Smooth muscle cell of the brain vasculature (primary cell): Measurements from ENCODE around the gene MAEA.
"Not testable (repeated sequence)": the region's sequence is repeated elsewhere in the genome, so short reads cannot be mapped to it uniquely, and the experiment has no call there.

Experiments
- DNase-seq: peaks from one replicate; pipeline ENCODE4 v3.0.0-alpha.2; 2012; ENCODE audit warnings: low read depth, low spot score

The MAEA gene

DNA sequence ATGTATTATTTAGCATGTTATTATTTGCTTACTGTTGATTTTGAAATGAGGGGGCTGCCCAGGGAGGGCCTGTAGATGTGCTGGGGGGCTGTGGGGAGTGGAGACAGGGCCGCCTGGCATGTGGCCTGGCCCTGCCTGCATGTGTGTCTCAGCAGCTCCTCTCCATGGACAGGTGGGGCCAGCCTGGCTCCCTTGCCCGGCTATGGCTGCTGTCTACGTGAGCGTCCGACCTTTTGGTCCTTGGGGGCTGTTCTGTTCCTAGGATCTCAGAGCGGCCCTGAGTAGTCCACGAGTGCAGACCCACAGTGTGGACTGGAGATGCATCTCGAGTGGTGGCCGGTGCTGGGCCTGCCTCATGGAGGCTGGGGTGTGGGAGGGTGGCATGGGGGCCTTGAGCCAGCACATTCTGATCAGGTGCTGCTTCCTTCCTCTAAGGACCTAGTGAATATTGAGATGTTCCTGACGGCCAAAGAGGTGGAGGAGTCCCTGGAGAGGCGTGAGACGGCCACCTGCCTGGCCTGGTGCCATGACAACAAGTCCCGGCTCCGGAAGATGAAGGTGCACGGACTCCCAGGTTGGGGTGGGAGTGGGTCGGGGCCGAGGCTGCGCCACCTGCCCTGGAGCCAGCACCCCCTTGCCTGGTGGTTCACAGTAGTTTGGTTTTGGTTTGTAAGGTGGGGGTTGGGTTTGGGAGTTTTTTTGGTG, 32.4 kb downstream of the MAEA start:
- no peak for DNase-seq

DNA sequence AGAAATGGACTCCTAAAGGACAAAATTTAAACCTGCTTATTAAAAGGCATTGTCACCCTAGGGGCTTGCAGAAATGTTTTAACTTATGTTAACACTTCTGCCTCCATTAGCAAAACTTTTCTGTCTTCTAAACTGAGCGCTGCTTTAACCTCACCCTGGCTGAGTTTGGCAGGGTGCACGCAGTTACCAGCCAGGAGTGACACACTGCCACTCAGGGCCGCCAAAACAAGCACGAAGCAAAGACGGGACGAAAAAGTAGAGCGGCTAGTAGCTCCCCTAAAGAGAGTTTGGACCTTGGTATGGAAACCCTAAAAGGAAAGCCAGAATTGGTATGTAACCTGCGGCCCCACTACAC, 33.6 kb downstream of the MAEA start:
- no peak for DNase-seq

DNA sequence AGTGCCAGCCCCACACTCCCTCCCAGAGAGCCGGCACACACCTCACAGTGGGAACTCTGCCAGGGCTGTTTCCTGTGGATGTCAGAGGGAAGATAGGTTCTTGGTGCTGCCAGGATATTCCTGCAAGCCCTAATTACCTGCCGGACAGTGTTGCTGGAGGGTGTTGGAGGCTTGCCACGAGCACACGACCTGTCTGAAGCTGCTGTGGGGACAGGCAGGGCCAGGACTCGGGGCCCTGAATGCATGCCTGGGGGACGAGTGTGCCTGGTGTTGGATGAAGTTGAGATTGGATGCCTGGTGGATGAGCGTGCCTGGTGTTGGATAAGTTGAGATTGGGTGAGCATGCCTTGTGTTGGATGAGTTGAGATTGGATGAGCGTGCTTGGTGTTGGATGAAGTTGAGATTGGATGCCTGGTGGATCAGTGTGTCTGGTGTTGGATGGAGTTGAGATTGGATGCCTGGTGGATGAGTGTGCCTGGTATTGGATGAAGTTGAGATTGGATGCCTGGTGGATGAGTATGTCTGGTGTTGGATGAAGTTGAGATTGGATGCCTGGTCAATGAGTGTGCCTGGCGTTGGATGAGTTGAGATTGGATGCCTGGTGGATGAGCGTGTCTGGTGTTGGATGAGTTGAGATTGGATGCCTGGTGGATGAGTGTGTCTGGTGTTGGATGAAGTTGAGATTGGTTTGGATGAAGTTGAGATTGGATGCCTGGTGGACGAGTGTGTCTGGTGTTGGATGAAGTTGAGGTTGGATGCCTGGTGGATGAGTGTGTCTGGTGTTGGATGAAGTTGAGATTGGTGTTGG, 34.1 kb downstream of the MAEA start:
- no peak for DNase-seq

DNA sequence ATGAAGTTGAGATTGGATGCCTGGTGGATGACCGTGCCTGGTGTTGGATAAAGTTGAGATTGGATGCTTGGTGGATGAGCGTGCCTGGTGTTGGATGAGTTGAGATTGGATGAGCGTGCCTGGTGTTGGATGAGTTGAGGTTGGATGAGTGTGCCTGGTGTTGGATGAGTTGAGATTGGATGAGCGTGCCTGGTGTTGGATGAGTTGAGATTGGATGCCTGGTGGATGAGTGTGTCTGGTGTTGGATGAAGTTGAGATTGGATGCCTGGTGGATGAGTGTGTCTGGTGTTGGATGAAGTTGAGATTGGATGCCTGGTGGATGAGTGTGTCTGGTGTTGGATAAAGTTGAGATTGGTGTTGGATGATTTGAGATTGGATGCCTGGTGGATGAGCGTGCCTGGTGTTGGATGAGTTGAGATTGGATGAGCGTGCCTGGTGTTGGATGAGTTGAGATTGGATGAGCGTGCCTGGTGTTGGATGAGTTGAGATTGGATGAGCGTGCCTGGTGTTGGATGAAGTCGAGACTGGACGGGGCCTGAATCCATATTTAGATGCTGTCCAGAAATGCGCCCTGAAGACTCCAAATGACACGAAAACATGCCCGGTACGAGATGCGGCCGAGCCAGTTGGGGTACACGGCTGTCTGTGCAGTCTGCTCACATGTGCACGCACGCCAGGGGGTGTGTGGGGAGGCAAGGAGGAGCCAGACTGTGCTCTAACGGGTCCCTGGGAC, 34.9 kb downstream of the MAEA start:
- not testable (repeated sequence) for DNase-seq

- no peak for DNase-seq
These were observed 35.4 kb downstream of the MAEA start for GRCh38 chr4:1325176-1325480.

DNA sequence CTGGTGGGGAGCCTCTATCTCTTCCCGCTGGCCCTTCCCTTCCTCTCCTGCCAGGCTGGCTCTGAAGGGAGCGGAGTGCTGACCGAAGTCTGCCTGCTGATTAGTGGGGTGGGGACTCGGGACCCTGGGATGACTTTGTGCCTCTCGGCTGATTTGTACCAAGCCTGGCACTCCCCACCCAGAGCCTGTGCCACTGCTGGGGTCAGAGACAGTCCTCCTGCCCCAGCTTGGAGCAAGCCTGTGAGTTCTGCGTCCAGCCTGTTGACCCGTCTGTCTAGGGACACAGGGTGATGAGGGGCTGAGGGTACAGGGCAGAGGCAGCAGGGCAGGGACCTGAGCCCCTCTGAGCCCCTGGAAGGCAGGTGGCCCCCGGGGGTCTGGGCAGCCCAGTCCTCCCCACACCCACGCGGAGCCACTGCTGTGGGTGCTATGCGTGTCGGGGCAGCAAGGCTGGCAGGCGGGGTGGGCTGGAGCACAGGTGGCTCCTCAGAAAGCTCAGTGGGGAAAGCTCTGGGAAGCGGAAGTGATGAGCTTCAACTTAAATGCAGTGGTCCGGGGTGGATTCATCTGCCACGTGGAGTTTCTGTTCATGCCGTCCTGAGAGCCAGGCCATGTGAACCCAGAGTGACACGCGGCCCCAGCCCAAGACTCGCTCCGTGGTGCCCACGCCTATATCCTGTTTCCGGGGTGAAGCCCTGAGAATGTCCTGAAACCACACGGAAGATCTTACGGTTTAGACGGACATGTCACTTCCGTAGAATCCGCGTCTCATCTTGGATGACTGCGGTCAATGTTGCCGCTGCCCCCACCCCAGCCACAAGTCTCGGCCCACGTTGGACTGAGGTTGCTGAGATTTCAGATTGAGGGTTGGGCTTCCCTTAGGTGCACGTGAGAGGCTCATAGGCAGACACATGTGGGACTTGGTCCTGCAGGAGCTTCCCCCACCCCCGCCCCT, 36.3 kb downstream of the MAEA start:
- no peak for DNase-seq

DNA sequence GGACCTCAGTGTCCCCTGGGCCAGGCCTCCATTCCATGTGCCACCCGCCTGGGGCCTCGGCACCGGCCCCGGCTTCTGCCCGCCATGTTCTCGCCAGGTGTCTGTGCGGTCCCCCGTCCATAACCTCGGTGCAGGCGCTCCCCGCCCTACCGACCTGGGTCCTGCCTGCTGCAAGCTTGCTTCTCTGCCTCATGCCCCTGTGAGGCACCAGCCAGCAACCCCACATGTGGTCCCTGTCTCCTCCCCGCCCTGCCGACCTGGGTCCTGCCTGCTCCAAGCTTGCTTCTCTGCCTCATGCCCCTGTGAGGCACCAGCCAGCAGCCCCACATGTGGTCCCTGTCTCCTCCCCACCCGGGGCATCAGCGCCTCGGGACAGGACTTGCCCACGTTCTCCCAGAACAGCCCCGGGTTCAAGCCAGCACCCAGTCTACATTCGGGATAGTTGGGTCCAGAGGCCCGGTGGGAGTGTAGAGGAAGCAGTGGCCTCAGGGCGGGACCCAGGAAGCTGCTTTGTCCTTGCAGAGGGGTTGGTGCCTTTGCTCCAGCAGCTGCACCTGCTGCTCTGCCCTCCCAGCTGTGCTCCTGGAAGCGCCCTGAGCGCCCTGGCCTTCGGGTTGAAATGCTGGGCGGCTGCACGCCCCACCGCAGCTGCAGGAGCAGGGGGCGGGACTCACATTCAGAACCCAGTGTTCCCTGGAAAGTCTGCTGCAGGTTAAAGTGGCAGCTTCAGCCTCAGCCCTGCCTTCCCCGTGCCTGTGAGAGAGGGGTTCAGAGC, 37.2 kb downstream of the MAEA start:
- no peak for DNase-seq

DNA sequence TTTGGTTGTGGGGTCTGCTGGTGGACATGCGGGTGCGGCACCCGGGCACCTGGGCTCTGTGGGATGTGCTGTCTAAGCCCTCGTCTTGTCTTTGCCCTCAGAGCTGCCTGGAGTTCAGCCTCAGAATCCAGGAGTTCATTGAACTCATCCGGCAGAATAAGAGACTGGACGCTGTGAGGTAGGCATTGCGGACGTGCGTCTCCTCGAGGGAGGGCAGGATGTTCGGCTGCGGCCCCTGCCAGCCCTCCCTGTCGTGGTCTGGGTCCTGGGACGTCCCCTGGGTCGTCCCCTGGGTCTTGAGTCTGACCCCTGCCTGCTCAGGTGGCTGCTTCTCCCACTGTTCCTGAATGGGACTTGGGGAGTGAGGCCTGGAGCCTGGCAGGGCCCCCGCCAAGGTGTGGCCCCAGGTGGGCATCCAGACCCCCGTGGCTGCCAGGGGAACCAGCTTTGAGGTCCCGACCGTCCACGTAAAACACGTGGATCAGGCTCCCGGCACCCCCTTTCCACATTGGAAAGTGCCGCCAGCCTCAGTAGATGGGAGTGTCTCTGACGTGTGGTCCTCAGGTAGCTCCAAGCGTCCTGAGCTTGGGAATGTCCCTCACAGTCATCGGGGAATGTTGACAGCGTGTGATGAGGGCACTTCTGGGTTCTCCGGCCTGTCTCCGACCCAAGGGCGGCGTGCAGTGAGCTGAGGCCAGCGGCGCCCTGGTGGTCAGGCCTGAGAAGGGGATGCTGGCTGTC, 38.0 kb downstream of the MAEA start:
- no peak for DNase-seq

GRCh38 chr4:1328267-1329155, 38.8 kb downstream of the MAEA start:
- no peak for DNase-seq

DNA sequence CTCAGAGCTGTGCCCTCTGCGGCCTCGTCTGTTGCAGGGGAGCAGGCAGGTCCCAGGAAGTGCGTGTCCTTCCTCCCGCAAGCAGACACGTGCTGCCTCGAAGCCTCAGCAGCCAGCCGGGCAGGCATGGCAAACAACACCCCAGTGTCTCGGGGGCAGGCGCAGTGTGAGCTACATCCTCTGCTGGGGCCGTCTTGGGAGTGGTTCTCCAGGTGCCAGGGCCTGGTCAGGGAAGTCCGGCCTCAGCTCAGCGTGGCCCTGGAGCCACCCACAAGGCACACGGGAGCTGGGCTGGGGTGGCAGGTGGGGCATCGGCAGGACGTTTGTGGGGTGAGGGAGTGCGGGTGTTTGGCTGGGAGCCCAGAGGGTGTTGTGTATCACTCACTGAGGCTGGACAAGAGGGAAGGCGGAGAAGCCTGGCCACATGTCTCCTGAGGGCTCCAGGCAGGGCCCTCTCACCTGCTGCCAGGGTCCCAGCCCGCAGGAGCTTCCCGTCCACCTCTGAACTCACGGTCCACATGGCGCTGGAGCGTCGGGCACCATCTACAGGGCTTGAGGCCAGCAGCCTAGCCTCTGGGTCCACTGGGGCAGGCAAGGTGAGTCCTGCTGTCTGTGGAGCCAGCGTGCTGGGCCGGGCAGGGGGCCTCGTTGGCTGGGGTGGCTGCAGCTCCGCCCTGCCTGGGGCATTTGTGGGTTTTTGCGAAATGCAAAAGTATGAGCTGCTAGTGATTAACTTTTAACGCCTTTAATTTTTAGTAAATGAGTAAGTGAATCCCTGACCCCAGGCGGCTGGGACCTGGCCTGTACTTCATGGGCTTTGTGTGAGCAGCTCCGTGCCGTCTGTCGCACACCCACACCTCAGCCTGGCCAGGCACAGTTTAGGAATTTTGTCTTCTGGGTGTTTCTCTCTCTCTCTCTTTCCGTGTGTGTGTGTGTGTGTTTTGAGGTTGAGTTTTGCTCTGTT, 40.0 kb downstream of the MAEA start:
- no peak for DNase-seq

DNA sequence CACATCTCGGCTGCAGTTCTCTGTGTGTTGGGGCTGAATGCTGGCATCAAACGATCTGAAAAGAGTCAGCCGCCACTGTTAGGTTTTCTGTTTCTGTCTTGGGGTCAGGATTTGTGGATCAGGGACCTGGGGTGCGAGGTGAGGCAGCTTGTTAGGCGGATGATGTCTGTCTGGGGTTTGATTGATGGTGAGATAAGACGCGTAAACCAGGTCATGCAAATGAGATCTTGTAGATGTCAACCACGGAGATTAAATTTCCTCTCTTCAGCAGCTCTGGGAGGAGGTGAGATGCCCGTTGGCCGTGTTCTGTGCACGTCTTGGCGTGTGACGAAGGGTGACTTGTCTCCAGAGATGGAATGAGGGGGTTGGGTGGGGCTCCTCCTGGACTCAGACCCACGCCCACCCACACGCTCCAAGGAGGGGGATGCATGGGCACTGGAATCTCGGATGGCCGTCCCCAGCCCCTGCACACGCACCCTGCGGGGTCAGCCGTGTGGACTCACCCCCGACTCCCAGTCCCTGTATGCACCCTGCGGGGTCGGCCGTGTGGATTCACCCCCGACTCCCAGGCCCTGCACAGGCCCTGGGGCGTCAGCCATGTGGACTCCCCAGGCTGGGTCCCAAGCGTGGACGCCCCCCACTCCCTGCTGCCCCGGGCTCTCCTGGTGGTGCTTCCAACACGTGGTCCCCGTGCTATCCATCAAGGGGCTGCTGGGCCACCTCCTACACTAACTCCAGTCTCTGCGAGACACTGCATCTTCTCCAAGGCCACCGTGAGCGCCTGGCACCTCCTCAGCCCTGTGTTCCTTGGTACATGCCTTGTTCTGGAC, 41.3 kb downstream of the MAEA start:
- no peak for DNase-seq

DNA sequence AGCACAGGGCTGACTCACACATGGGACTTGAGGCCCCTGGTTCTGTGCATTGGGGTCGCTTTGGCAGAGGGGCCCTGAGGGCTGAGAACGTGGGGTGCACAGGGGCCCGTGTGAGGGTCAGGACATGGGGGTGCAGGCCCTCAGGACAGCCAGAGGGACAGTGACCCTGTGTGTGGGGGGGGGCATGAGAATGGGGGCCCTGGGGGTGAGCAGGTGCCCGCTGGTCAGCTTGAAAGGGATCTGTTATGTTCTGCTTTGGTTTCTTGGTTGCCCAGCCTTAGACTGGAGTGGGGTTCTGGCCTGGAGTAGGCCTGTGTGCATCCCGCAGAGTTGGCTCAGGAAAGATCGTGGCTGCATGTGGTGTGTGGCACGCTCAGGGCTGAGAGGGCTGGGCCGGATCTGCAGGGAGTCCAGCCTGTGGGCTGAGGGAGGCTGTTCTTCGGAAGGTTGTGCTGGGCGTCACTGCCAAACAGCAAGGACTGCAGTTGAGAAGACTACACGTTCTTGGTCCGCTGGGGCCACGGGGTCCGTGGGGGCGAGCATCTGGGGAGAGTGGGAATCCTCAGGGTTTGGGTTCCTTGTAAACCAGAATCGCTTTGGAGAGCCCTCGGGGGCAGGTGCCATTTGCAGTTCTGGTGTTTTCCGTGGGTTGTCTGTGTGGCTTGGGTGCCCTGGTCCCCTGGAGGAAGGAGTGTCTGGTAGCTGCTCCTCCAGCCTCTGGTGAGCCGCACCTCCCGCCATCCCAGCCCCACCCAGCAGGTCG, 42.1 kb downstream of the MAEA start:
- DNase-seq: no peak

DNA sequence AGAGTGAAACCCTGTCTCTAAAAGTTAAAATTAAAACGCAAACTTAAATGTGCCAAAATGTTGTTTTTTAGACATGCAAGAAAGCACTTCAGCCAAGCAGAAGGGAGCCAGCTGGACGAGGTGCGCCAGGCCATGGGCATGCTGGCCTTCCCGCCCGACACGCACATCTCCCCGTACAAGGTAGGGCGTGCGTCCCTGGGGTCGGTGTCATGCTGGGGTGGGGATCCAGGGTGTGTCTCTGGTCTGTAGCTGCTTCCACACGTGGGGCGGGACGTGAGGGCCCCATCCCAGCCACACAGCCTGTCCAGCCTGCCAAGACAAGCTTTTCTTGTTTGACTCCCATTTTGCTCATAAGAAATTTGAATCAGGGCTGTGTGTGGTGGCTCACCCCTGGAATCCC, 43.0 kb downstream of the MAEA start:
- DNase-seq: no peak

DNA sequence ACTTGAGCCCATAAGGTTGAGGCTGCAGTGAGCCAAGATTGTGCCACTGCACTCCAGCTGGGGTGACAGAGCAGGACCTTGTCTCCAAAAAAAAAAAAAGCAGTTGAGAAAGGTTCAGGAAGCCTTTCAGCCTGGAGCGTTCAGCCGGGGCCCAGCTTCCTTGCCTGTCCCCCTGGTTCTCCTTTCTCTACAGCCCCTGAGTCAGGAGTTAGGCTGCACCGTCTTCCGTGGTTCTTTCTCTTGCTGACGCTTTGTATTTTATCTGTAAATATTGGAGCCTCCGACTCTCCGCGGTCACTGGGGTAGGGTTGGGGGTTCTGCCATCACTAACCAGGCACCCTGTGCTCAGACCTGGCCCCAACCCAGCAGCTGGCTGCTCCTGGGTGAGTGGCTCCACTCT, 43.6 kb downstream of the MAEA start:
- DNase-seq: no peak

DNA sequence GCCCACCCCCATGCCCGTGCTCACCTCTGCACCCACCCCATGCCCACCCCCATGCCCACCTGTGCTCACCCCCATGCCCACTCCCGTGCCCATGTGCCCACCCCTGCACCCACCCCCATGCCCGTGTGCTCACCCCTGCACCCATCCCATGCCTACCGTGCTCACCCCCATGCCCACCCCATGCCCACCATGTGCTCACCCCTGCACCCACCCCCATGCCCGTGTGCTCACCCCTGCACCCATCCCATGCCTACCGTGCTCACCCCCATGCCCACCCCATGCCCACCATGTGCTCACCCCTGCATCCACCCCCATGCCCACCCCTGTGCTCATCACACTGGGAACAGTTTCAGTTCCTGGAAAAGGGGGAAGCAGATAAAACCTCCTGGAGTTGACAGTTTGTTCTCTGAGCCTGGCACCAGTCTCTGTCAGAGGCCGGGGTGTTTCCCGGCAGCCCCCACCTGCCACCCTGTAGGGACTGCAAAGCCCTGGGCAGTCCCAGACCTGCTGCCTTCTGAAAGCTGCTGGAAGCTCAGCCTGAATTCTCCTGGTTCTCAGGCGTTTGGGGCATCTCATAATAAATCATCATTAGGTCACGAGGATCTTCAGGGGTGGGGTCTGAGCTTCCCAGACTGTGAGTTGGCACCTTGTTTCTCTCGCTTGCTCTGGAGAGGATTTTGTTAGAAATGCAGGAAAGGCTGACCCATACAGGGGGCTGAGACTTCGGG, 44.3 kb downstream of the MAEA start:
- DNase-seq: not testable (repeated sequence)

- no peak for DNase-seq
These were observed 44.8 kb downstream of the MAEA start for GRCh38 chr4:1334579-1334895.
